ENCODE measurements around the gene PCDHGC4. TPM values are rescaled to one million over a fixed set of nuclear protein-coding genes. Genes with fewer than 3 reads are reported as not detected.

PCDHGC4 gene
- total RNA-seq, 1 donor from 2014 or later, result 4.0 TPM

DNA sequence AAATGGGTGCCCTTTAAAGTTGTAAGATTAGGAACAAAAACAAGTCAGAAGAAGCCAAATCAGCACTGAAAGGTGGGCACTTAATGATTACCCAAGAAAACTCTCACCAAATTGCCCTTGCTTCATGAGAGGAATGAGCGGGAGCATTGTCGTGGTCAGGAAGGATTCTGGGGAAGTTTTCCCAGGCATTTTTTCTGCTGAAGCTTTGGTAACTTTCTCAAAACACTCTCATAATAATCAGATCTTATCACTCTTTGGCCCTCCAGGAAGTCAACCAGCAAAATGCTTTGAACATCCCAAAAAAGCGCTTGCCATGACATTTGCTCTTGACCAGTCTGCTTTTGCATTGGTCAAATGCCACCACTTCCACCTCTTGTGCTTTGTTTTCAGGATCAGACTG, 19.5 kb upstream of the PCDHGC4 start:
- Mint-ChIP-seq H3K4me3 (no peak overlapping the region), H3K4me1 (ENCODE audit: unreplicated experiment) (no peaks in the 10 kb centered on the region), H3K36me3 (peaks cover 21% of the 10 kb centered on the region), H3K27me3 (no peaks in the 10 kb centered on the region), H3K27ac (no peak overlapping the region), H3K9me3 (peaks cover 6% of the 10 kb centered on the region)
- no peak for DNase-seq (ENCODE audit: extremely low spot score, unreplicated experiment)
- TF ChIP-seq, protein P1, sequence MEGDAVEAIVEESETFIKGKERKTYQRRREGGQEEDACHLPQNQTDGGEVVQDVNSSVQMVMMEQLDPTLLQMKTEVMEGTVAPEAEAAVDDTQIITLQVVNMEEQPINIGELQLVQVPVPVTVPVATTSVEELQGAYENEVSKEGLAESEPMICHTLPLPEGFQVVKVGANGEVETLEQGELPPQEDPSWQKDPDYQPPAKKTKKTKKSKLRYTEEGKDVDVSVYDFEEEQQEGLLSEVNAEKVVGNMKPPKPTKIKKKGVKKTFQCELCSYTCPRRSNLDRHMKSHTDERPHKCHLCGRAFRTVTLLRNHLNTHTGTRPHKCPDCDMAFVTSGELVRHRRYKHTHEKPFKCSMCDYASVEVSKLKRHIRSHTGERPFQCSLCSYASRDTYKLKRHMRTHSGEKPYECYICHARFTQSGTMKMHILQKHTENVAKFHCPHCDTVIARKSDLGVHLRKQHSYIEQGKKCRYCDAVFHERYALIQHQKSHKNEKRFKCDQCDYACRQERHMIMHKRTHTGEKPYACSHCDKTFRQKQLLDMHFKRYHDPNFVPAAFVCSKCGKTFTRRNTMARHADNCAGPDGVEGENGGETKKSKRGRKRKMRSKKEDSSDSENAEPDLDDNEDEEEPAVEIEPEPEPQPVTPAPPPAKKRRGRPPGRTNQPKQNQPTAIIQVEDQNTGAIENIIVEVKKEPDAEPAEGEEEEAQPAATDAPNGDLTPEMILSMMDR (conservative IDR thresholded peaks at IDR 0.05), result no peak

DNA sequence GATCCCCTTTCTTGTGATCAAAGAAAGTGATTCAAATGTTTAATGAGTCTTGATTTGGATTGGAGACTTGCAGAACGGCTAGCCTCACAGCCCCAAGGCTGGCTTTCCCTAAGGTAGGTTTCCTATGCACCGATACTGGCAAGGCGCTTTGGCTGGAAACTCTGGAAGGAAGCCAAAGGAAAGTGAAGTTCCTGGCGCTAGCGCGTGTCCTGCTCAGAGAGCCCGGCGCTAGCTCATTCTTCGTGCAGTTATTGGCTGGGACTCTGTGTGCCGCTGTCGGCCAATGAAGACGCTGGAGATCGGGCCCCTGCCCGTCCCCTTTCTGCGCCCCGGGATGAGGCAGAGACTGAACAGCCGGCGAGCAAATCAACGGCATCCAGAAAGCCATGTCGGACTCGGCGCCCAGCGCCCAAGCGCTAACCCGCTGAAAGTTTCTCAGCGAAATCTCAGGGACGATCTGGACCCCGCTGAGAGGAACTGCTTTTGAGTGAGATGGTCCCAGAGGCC, 9.2 kb upstream of the PCDHGC4 start, which contains the start of gene PCDHGC3:
TSS of gene PCDHGC3 (plus strand) at position 342 of the 507 bp plus-strand sequence. CDS start at position 493, 151 bp downstream.
- Mint-ChIP-seq H3K27me3 (peaks cover 13% of the 10 kb centered on the region), H3K9me3 (no peaks in the 10 kb centered on the region), H3K36me3 (peaks cover 35% of the 10 kb centered on the region), H3K27ac (peak within 1 kb of the TSS; percentile 85), H3K4me3 (peak within 1 kb of the TSS; percentile 99), H3K4me1 (ENCODE audit: unreplicated experiment) (peaks cover 9% of the 10 kb centered on the region)
- TF ChIP-seq, protein P1 (conservative IDR thresholded peaks at IDR 0.05), result peak; percentile 41
- no peak for DNase-seq (ENCODE audit: extremely low spot score, unreplicated experiment)

- H3K9me3 Mint-ChIP-seq, result no peaks in the 10 kb centered on the region
- H3K27me3 Mint-ChIP-seq, result peaks cover 13% of the 10 kb centered on the region
- H3K4me3 Mint-ChIP-seq, result peak overlapping the region; percentile 99
- no peak for DNase-seq (ENCODE audit: extremely low spot score, unreplicated experiment)
- H3K36me3 Mint-ChIP-seq, result peaks cover 33% of the 10 kb centered on the region
- H3K27ac Mint-ChIP-seq, result peak overlapping the region; percentile 85
- H3K4me1 Mint-ChIP-seq (ENCODE audit: unreplicated experiment), result peaks cover 9% of the 10 kb centered on the region
- TF ChIP-seq, protein P1 (conservative IDR thresholded peaks at IDR 0.05), result no peak
Measured at GRCh38 chr5:141476132-141476911, 8.5 kb upstream of the PCDHGC4 start.

GRCh38 chr5:141477044-141477575, 7.7 kb upstream of the PCDHGC4 start:
- DNase-seq (ENCODE audit: extremely low spot score, unreplicated experiment), result no peak
- peak overlapping the region; percentile 99 for H3K4me3 Mint-ChIP-seq
- H3K36me3 Mint-ChIP-seq, result peaks cover 30% of the 10 kb centered on the region
- TF ChIP-seq, protein P1 (conservative IDR thresholded peaks at IDR 0.05), result no peak
- peaks cover 9% of the 10 kb centered on the region for H3K4me1 Mint-ChIP-seq (ENCODE audit: unreplicated experiment)
- peaks cover 13% of the 10 kb centered on the region for H3K27me3 Mint-ChIP-seq
- H3K27ac Mint-ChIP-seq, result no peak overlapping the region
- no peaks in the 10 kb centered on the region for H3K9me3 Mint-ChIP-seq

GRCh38 chr5:141477815-141478214, 7.0 kb upstream of the PCDHGC4 start:
- no peak for DNase-seq (ENCODE audit: extremely low spot score, unreplicated experiment)
- H3K4me1 Mint-ChIP-seq (ENCODE audit: unreplicated experiment), result peaks cover 14% of the 10 kb centered on the region
- H3K27me3 Mint-ChIP-seq, result peaks cover 13% of the 10 kb centered on the region
- no peaks in the 10 kb centered on the region for H3K9me3 Mint-ChIP-seq
- H3K27ac Mint-ChIP-seq, result no peak overlapping the region
- peak overlapping the region; percentile 75 for H3K4me3 Mint-ChIP-seq
- TF ChIP-seq, protein P1 (conservative IDR thresholded peaks at IDR 0.05), result no peak
- H3K36me3 Mint-ChIP-seq, result peaks cover 36% of the 10 kb centered on the region
